ENCODE results near the gene ACAP1. TPM values are rescaled to one million over a fixed set of nuclear protein-coding genes. Genes with fewer than 3 reads are reported as not detected.

Gene ACAP1
- total and polyA plus RNA-seq, 2 experiments from 2014 or later, result 10.2 TPM; not detected in 1

- TF ChIP-seq EZH2phosphoT487 (IDR thresholded peaks at IDR 0.05; ENCODE audit: low read depth, severe bottlenecking, unreplicated experiment) (no peak), EZH2 (IDR thresholded peaks at IDR 0.05; ENCODE audit: borderline replicate concordance) (no peak)
- TF ChIP-seq, protein P1, sequence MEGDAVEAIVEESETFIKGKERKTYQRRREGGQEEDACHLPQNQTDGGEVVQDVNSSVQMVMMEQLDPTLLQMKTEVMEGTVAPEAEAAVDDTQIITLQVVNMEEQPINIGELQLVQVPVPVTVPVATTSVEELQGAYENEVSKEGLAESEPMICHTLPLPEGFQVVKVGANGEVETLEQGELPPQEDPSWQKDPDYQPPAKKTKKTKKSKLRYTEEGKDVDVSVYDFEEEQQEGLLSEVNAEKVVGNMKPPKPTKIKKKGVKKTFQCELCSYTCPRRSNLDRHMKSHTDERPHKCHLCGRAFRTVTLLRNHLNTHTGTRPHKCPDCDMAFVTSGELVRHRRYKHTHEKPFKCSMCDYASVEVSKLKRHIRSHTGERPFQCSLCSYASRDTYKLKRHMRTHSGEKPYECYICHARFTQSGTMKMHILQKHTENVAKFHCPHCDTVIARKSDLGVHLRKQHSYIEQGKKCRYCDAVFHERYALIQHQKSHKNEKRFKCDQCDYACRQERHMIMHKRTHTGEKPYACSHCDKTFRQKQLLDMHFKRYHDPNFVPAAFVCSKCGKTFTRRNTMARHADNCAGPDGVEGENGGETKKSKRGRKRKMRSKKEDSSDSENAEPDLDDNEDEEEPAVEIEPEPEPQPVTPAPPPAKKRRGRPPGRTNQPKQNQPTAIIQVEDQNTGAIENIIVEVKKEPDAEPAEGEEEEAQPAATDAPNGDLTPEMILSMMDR (IDR thresholded peaks at IDR 0.05; ENCODE audit: poor library complexity), result no peak
- Histone ChIP-seq H3K36me3 (replicated peaks; ENCODE audit: insufficient read depth, low read depth) (no peaks in the 10 kb centered on the region), H2AFZ (no peak overlapping the region), H3K9me2 (replicated peaks; ENCODE audit: insufficient read depth) (no peaks in the 10 kb centered on the region), H3K4me3 (no peak overlapping the region), H3K9me3 (ENCODE audit: low read depth) (no peaks in the 10 kb centered on the region), H3K4me1 (ENCODE audit: insufficient read depth) (no peaks in the 10 kb centered on the region), H3K4me2 (no peak overlapping the region), H3K79me2 (no peaks in the 10 kb centered on the region), H4K20me1 (ENCODE audit: insufficient read depth, poor library complexity, severe bottlenecking) (no peaks in the 10 kb centered on the region), H3K27me3 (no peaks in the 10 kb centered on the region), H3K27ac (no peak overlapping the region)
- WGBS (ENCODE audit: low lambda C conversion rate, missing lambda C conversion rate), result 82% methylated on average over 2 of the region's 2 CpGs
- no peak for DNase-seq (ENCODE audit: low spot score)
Observed at GRCh38 chr17:7340179-7340578, 3.9 kb downstream of the ACAP1 start.

DNA sequence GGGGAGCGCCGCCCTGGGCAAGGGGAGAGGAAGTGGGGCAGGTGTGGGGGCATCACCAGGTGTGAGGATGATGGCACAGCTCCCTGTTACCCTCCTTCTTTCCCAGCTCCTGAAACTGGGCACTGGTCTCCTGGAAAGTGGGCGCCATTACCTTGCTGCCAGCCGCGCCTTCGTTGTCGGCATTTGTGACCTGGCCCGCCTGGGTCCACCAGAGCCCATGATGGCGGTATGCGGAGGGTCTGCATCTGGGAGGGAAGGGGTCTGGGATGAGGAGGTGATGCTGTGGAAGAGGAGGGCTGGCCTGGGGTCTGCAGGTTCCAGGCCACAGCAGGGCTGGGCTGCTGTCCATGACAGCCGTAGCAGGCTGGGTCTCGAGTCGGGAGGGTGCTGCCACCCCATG lies 5.5 kb downstream of the ACAP1 start:
- Histone ChIP-seq H3K9me3 (ENCODE audit: low read depth) (no peaks in the 10 kb centered on the region), H3K4me3 (no peak overlapping the region), H3K27ac (no peak overlapping the region), H3K27me3 (no peaks in the 10 kb centered on the region), H2AFZ (no peak overlapping the region), H3K4me2 (no peak overlapping the region), H3K36me3 (replicated peaks; ENCODE audit: insufficient read depth, low read depth) (no peaks in the 10 kb centered on the region), H3K79me2 (no peaks in the 10 kb centered on the region), H3K9me2 (replicated peaks; ENCODE audit: insufficient read depth) (no peaks in the 10 kb centered on the region), H3K4me1 (ENCODE audit: insufficient read depth) (no peaks in the 10 kb centered on the region), H4K20me1 (ENCODE audit: insufficient read depth, poor library complexity, severe bottlenecking) (no peaks in the 10 kb centered on the region)
- 95% methylated on average over 13 of the region's 13 CpGs for WGBS (ENCODE audit: low lambda C conversion rate, missing lambda C conversion rate)
- DNase-seq (ENCODE audit: low spot score), result no peak
- TF ChIP-seq, protein P1 (IDR thresholded peaks at IDR 0.05; ENCODE audit: poor library complexity), result no peak
- no peak for TF ChIP-seq EZH2phosphoT487 (IDR thresholded peaks at IDR 0.05; ENCODE audit: low read depth, severe bottlenecking, unreplicated experiment)
- TF ChIP-seq EZH2 (IDR thresholded peaks at IDR 0.05; ENCODE audit: borderline replicate concordance), result no peak

GRCh38 chr17:7343250-7343649 lies 6.9 kb downstream of the ACAP1 start:
- Histone ChIP-seq H3K9me3 (ENCODE audit: low read depth) (no peaks in the 10 kb centered on the region), H3K36me3 (replicated peaks; ENCODE audit: insufficient read depth, low read depth) (no peaks in the 10 kb centered on the region), H3K4me1 (ENCODE audit: insufficient read depth) (no peaks in the 10 kb centered on the region), H4K20me1 (ENCODE audit: insufficient read depth, poor library complexity, severe bottlenecking) (no peaks in the 10 kb centered on the region), H3K27ac (no peak overlapping the region), H3K4me3 (no peak overlapping the region), H2AFZ (no peak overlapping the region), H3K27me3 (no peaks in the 10 kb centered on the region), H3K9me2 (replicated peaks; ENCODE audit: insufficient read depth) (no peaks in the 10 kb centered on the region), H3K4me2 (no peak overlapping the region), H3K79me2 (no peaks in the 10 kb centered on the region)
- WGBS (ENCODE audit: low lambda C conversion rate, missing lambda C conversion rate), result 84% methylated on average over 14 of the region's 15 CpGs
- TF ChIP-seq EZH2 (IDR thresholded peaks at IDR 0.05; ENCODE audit: borderline replicate concordance) (no peak), EZH2phosphoT487 (IDR thresholded peaks at IDR 0.05; ENCODE audit: low read depth, severe bottlenecking, unreplicated experiment) (no peak)
- TF ChIP-seq, protein P1 (IDR thresholded peaks at IDR 0.05; ENCODE audit: poor library complexity), result no peak
- DNase-seq (ENCODE audit: low spot score), result no peak
